K562 (cell line): Measurements from ENCODE around the gene ICA1. TPM values are rescaled to one million over a fixed set of nuclear protein-coding genes. Genes with fewer than 3 reads are reported as not detected.

ENCODE experiments used
- ATAC-seq: fragments of 200-7000 bp; cut with Tn5 transposase; 3 replicates; pipeline ENCODE4 v1.9.1; 2020; ENCODE audit warnings: moderate library complexity
- BruUV-seq: library from RNA; stranded (reverse); fragments of 400-500 nt; replicated peaks from 2 replicates; lab custom pipeline; 2021; lab: Mats Ljungman, UMichigan
- CTCF ChIA-PET: fragments of 300-600 bp; formaldehyde crosslinking; extraction: SDS; loops from one replicate; lab custom pipeline; 2021; ENCODE audit warnings: low intra/inter-chr PET ratio; lab: Yijun Ruan, JAX
- POLR2A ChIA-PET: fragments of 300-600, 350-650 bp; sonication (Branson Sonifier 250); formaldehyde crosslinking; extraction: SDS; loops from one replicate; lab custom pipeline; 2021; ENCODE audit warnings: antibody characterized with exemption, inconsistent platforms; lab: Yijun Ruan, JAX
- DNase-seq, 4 experiments: peaks; one replicate each; pipeline versions ENCODE4 v3.0.0 to v3.0.0-alpha.2; 2011 to 2018; ENCODE audit warnings: low spot score in 3 of 4, mixed read lengths in 3 of 4; ENCODE audit errors: extremely low read depth in 1 of 4
- FAIRE-seq: peaks from 2 replicates; lab custom pipeline; 2011; peaks lifted over from hg19 to GRCh38; lab: Jason Lieb, UNC
- H2AFZ ChIP-seq: 2 replicates; pipeline ENCODE4 v1.6.0; 2011; ENCODE audit warnings: low read depth, low read length, control low read depth, inconsistent platforms
- H3K27ac ChIP-seq: fragments of 200-600 bp; 3 replicates; pipeline ENCODE4 v1.8.0; 2011; ENCODE audit warnings: low read depth, mild to moderate bottlenecking, control low read depth, inconsistent platforms, low read length, moderate library complexity, mixed read lengths; ENCODE audit errors: extremely low read depth
- H3K27me3 ChIP-seq, 2 experiments: fragments of 300-600 bp in 1 of 2; 2 replicates in 1 of 2; 3 replicates in 1 of 2; pipeline versions ENCODE4 v1.6.0 to v1.8.0; 2011; ENCODE audit warnings: inconsistent platforms in 2 of 2, low read length in 2 of 2, mild to moderate bottlenecking in 1 of 2, mixed read lengths in 1 of 2, moderate library complexity in 1 of 2; ENCODE audit not compliant: control insufficient read depth in 2 of 2, insufficient read depth in 2 of 2
- H3K36me3 ChIP-seq: fragments of 300-600 bp; 3 replicates; pipeline ENCODE4 v1.8.0; 2011; ENCODE audit warnings: mild to moderate bottlenecking, low read length, inconsistent platforms; ENCODE audit not compliant: control insufficient read depth, insufficient read depth
- H3K4me1 ChIP-seq, 2 experiments: fragments of 200-600 bp in 1 of 2; replicated peaks in 1 of 2; 2 replicates in 1 of 2; 3 replicates in 1 of 2; pipeline versions ENCODE4 v1.5.1 to v1.8.0; 2011; ENCODE audit warnings: inconsistent platforms in 2 of 2, low read length in 2 of 2, mild to moderate bottlenecking in 1 of 2, mixed read lengths in 1 of 2, moderate library complexity in 1 of 2; ENCODE audit not compliant: control insufficient read depth in 2 of 2, insufficient read depth in 2 of 2
- H3K4me2 ChIP-seq: 2 replicates; pipeline ENCODE4 v1.6.1; 2011; ENCODE audit warnings: low read length, control low read depth, inconsistent platforms, mixed read lengths; ENCODE audit not compliant: insufficient read depth
- H3K4me3 ChIP-seq: fragments of 200-600 bp; sonication (generic), shearing (Covaris generic); 2 replicates; pipeline ENCODE4 v1.5.1; 2016; ENCODE audit warnings: control low read depth, inconsistent platforms
- H3K79me2 ChIP-seq: fragments of 200-600 bp; 3 replicates; pipeline ENCODE4 v1.8.0; 2011; ENCODE audit warnings: low read length, inconsistent platforms; ENCODE audit not compliant: control insufficient read depth, insufficient read depth
- H3K9ac ChIP-seq, 2 experiments: 2 replicates each; pipeline versions ENCODE4 v1.6.0 to v1.6.1; 2011; ENCODE audit warnings: low read depth in 2 of 2, low read length in 2 of 2, control low read depth in 1 of 2, inconsistent platforms in 1 of 2, mild to moderate bottlenecking in 1 of 2, mixed read lengths in 1 of 2; ENCODE audit not compliant: insufficient read depth in 1 of 2
- H3K9me1 ChIP-seq: one replicate; pipeline ENCODE4 v1.6.0; 2011; ENCODE audit warnings: inconsistent platforms, mild to moderate bottlenecking, low read length, moderate library complexity; ENCODE audit not compliant: control insufficient read depth, insufficient read depth
- H3K9me3 ChIP-seq: replicated peaks from 2 replicates; pipeline ENCODE4 v1.5.1; 2011; ENCODE audit warnings: low read depth, low read length, inconsistent platforms; ENCODE audit not compliant: control insufficient read depth, insufficient read depth
- H4K20me1 ChIP-seq: replicated peaks from 2 replicates; pipeline ENCODE4 v1.6.1; 2011; ENCODE audit warnings: low read length, inconsistent platforms, mixed read lengths; ENCODE audit not compliant: control insufficient read depth, insufficient read depth
- NR2F6 ChIP-seq: fragments of 450-650 bp; formaldehyde crosslinking; IDR thresholded peaks from 2 replicates; pipeline ENCODE4 v1.4.0; 2020; ENCODE audit warnings: mild to moderate bottlenecking
- PBX2 ChIP-seq, 2 experiments: IDR thresholded peaks in 1 of 2; conservative IDR thresholded peaks in 1 of 2; 2 replicates each; pipeline ENCODE4 v1.6.1; 2016; ENCODE audit warnings: low read depth in 2 of 2, mild to moderate bottlenecking in 1 of 2, missing compliant biosample characterization in 1 of 2, missing genetic modification characterization in 1 of 2, moderate library complexity in 1 of 2
- WGBS: fragments of 100-300 bp; shearing (Covaris generic); methylation state at CpG from one replicate; pipeline ENCODE4 v1.1.6; 2016; ENCODE audit warnings: low coverage, mixed read lengths; ENCODE audit not compliant: insufficient coverage; ENCODE audit errors: missing lambda C conversion rate; 5-methylcytosine and 5-hydroxymethylcytosine counted together
- in situ Hi-C: fragments of 300-500 bp; cut with MboI; formaldehyde crosslinking; loops from 4 replicates; pipeline ENCODE4 v1.15.0; 2018; ENCODE audit warnings: inconsistent platforms, mixed read lengths
- intact Hi-C: fragments of 100-400 bp; cut with micrococcal nuclease; formaldehyde crosslinking; loops from 2 replicates; pipeline ENCODE4 v1.14.2; 2022
- polyA plus RNA-seq, 8 experiments: library from polyadenylated mRNA; depleted of rRNA in 4 of 8; stranded (reverse) in 5 of 8; unstranded in 3 of 8; fragments of >200 nt; fragmentation: Nextera tagmentation in 2 of 8; fragmentation: Illumina TruSeq in 1 of 8; extraction: Ambion mirVana in 2 of 8; extraction: Trizol in 1 of 8; gene quantifications; 2 replicates each; pipeline versions ENCODE4 v1.2.1 to v1.2.3, GENCODE V29; 2011 to 2014; ENCODE audit warnings: inconsistent platforms in 1 of 8, missing spikeins in 1 of 8
- total RNA-seq, 7 experiments: library from RNA; depleted of rRNA in 6 of 7; stranded (reverse); fragments of >200 nt in 6 of 7; fragmentation: Illumina TruSeq in 2 of 7; extraction: Trizol in 2 of 7; gene quantifications; 2 replicates each; pipeline versions ENCODE4 v1.2.1 to v1.2.3, GENCODE V29; 2011 to 2021; ENCODE audit warnings: low replicate concordance in 1 of 7
- TF ChIP-seq, protein P1 (sequence below), 2 experiments: fragments of 450-650 bp; formaldehyde crosslinking in 1 of 2; IDR thresholded peaks; 2 replicates each; pipeline versions ENCODE4 v1.4.0 to v1.6.1; 2014 to 2020; ENCODE audit warnings: mild to moderate bottlenecking in 2 of 2, borderline replicate concordance in 1 of 2, low read depth in 1 of 2

Gene ICA1
- total and polyA plus RNA-seq, 9 of the 15 experiments (the other 6 are each of a cell fraction or from before 2014, with no cell fraction given), result 7.1 to 22.3 (median 16.4) TPM

- Histone ChIP-seq H3K9me1 (no peaks in the 10 kb centered on the region), H4K20me1 (no peaks in the 10 kb centered on the region), H3K4me2 (no peak overlapping the region), H3K9me3 (no peaks in the 10 kb centered on the region), H3K27ac (no peak overlapping the region), H2AFZ (no peak overlapping the region), H3K27me3 (no peaks in the 10 kb centered on the region), H3K4me1 (no peaks in the 10 kb centered on the region; a peak in 1 of 5 replicates), H3K9ac (no peak overlapping the region), H3K36me3 (no peaks in the 10 kb centered on the region), H3K4me3 (no peak overlapping the region), H3K79me2 (no peaks in the 10 kb centered on the region)
- in situ Hi-C loops, result loop anchor here (25.0 kb wide), 1 partner anchor 1320 kb away; no protein-coding TSS in a partner anchor
- DNase-seq, result no peak
- ChIA-PET CTCF (no interaction called here), POLR2A (interaction anchor here (0.6 to 1.8 kb wide), 2 partner anchors 14 to 217 kb away, joined by 3 to 7 read pairs; no protein-coding TSS in a partner anchor)
- ATAC-seq, result no peak
- no peak for TF ChIP-seq PBX2 (CRISPR knock-in tag; IDR thresholded peaks at IDR 0.05; ENCODE audit: low read depth)
- no peak for TF ChIP-seq PBX2 (tag; conservative IDR thresholded peaks at IDR 0.05; ENCODE audit: low read depth)
- TF ChIP-seq, protein P1, sequence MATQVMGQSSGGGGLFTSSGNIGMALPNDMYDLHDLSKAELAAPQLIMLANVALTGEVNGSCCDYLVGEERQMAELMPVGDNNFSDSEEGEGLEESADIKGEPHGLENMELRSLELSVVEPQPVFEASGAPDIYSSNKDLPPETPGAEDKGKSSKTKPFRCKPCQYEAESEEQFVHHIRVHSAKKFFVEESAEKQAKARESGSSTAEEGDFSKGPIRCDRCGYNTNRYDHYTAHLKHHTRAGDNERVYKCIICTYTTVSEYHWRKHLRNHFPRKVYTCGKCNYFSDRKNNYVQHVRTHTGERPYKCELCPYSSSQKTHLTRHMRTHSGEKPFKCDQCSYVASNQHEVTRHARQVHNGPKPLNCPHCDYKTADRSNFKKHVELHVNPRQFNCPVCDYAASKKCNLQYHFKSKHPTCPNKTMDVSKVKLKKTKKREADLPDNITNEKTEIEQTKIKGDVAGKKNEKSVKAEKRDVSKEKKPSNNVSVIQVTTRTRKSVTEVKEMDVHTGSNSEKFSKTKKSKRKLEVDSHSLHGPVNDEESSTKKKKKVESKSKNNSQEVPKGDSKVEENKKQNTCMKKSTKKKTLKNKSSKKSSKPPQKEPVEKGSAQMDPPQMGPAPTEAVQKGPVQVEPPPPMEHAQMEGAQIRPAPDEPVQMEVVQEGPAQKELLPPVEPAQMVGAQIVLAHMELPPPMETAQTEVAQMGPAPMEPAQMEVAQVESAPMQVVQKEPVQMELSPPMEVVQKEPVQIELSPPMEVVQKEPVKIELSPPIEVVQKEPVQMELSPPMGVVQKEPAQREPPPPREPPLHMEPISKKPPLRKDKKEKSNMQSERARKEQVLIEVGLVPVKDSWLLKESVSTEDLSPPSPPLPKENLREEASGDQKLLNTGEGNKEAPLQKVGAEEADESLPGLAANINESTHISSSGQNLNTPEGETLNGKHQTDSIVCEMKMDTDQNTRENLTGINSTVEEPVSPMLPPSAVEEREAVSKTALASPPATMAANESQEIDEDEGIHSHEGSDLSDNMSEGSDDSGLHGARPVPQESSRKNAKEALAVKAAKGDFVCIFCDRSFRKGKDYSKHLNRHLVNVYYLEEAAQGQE (IDR thresholded peaks at IDR 0.05; ENCODE audit: borderline replicate concordance), result peak; percentile 39; the same call in 1 of the 2 replicates
- TF ChIP-seq, protein P1 (CRISPR knock-in tag; IDR thresholded peaks at IDR 0.05; ENCODE audit: low read depth), result no peak
- no peak for TF ChIP-seq NR2F6
- FAIRE-seq, result no peak
- 48% methylated on average over 3 of the region's 3 CpGs for WGBS
- intact Hi-C loops, result no loop called here
- no TSS peak for BruUV-seq
Measured at GRCh38 chr7:8282162-8282561, 20.2 kb upstream of the ICA1 start.
